ENCODE results near the gene ERICH6B. TPM values are rescaled to one million over a fixed set of nuclear protein-coding genes. Genes with fewer than 3 reads are reported as not detected.
"Not testable (repeated sequence)": the region's sequence is repeated elsewhere in the genome, so short reads cannot be mapped to it uniquely, and the experiment has no call there.

Gene ERICH6B
- total and polyA plus RNA-seq, 10 of the 15 experiments (the other 5 are each of a cell fraction or from before 2014, with no cell fraction given): 0.27 to 0.75 (median 0.33) TPM; not detected in 7

GRCh38 chr13:45654633-45655349 is 39.3 kb upstream of the ERICH6B start:
- TF ChIP-seq PAX5 (IDR thresholded peaks at IDR 0.05; ENCODE audit: borderline replicate concordance, low read depth, low read length) (no peak), STAT1 (conservative IDR thresholded peaks at IDR 0.05) (no peak), CBX5 (IDR thresholded peaks at IDR 0.05; ENCODE audit: low read depth) (no peak), ATF3 (IDR thresholded peaks at IDR 0.05; ENCODE audit: borderline replicate concordance, extremely low read depth, low read depth, low read length) (no peak), MTA2 (IDR thresholded peaks at IDR 0.05; ENCODE audit: low read depth) (no peak), NFXL1 (IDR thresholded peaks at IDR 0.05; ENCODE audit: borderline replicate concordance) (no peak), PML (IDR thresholded peaks at IDR 0.05; ENCODE audit: low read length) (no peak), YY1 (IDR thresholded peaks at IDR 0.05; ENCODE audit: low read depth, low read length) (no peak), KAT2A (conservative IDR thresholded peaks at IDR 0.05; ENCODE audit: control insufficient read depth, low read depth, low read length) (no peak), POLR2AphosphoS2 (IDR thresholded peaks at IDR 0.05; ENCODE audit: low read depth, low read length) (no peak), BMI1 (IDR thresholded peaks at IDR 0.05; ENCODE audit: borderline replicate concordance) (no peak), NFIC (IDR thresholded peaks at IDR 0.05; ENCODE audit: low read depth, low read length) (no peak), RAD21 (IDR thresholded peaks at IDR 0.05; ENCODE audit: insufficient read depth, low read depth, low read length) (no peak), BHLHE40 (IDR thresholded peaks at IDR 0.05; ENCODE audit: borderline replicate concordance in 1 of 2, low read depth in 2 of 2, low read length in 1 of 2) (no peak), SIN3A (IDR thresholded peaks at IDR 0.05; ENCODE audit: low read depth, low read length) (no peak), ZNF24 (IDR thresholded peaks at IDR 0.05) (no peak), MYC (IDR thresholded peaks at IDR 0.05; ENCODE audit: insufficient read depth, insufficient read length, insufficient replicate concordance, low read length, severe bottlenecking) (no peak)
- no peaks in the 10 kb centered on the region for H4K20me1 ChIP-seq (ENCODE audit: control insufficient read depth, insufficient read depth)
- DNase-seq (ENCODE audit: low read depth, low spot score): no peak
- H3K79me2 ChIP-seq (ENCODE audit: control insufficient read depth, insufficient read depth, low read length): no peaks in the 10 kb centered on the region
- in situ Hi-C loops (cut with MboI) (no loop called here), intact Hi-C loops (cut with micrococcal nuclease; ENCODE audit: unreplicated experiment) (no loop called here)
- ChIA-PET CTCF (no interaction called here), POLR2A (no interaction called here), RAD21 (ENCODE audit: unreplicated experiment) (interaction anchor here (1.7 kb wide), 1 partner anchor 32 kb away, joined by 3 read pairs; no protein-coding TSS in a partner anchor), SMC1A (ENCODE audit: uncharacterized antibody, unreplicated experiment) (interaction anchor here (1.0 kb wide), 1 partner anchor 77 kb away, joined by 3 read pairs; no protein-coding TSS in a partner anchor)
- H3K4me2 ChIP-seq (ENCODE audit: control insufficient read depth, insufficient read depth): no peak overlapping the region
- no peak overlapping the region for H3K27ac ChIP-seq (ENCODE audit: control insufficient read depth, insufficient read depth)
- H2AFZ ChIP-seq (ENCODE audit: control insufficient read depth, low read depth, low read length): no peak overlapping the region
- H3K4me1 ChIP-seq (ENCODE audit: control insufficient read depth, insufficient read depth, low read length): no peaks in the 10 kb centered on the region
- ATAC-seq: no peak
- no peaks in the 10 kb centered on the region for H3K9me3 ChIP-seq (replicated peaks; ENCODE audit: control insufficient read depth, insufficient read depth, low read length)
- H3K9ac ChIP-seq (ENCODE audit: control insufficient read depth, insufficient read depth, low read length): no peak overlapping the region
- 14% methylated on average over 5 of the region's 5 CpGs for WGBS (ENCODE audit: insufficient coverage, insufficient replicate concordance, low lambda C conversion rate, missing lambda C conversion rate)
- H3K36me3 ChIP-seq (ENCODE audit: control insufficient read depth in 2 of 2, insufficient read depth in 2 of 2, low read length in 1 of 2): no peaks in the 10 kb centered on the region
- no peak overlapping the region for H3K4me3 ChIP-seq
- FAIRE-seq: no peak
- no peaks in the 10 kb centered on the region for H3K27me3 ChIP-seq (replicated peaks in 1 of 2; ENCODE audit: control insufficient read depth in 2 of 2, insufficient read depth in 2 of 2, low read length in 1 of 2)
- BruUV-seq (replicated peaks): no TSS peak

- H3K4me3 ChIP-seq; POLR2A ChIA-PET; in situ Hi-C loops (cut with MboI); H3K27ac ChIP-seq (ENCODE audit: control insufficient read depth, insufficient read depth); H3K9me3 ChIP-seq (replicated peaks; ENCODE audit: control insufficient read depth, insufficient read depth, low read length); BruUV-seq (replicated peaks); H4K20me1 ChIP-seq (ENCODE audit: control insufficient read depth, insufficient read depth); intact Hi-C loops (cut with micrococcal nuclease; ENCODE audit: unreplicated experiment); H3K79me2 ChIP-seq (ENCODE audit: control insufficient read depth, insufficient read depth, low read length); ATAC-seq; DNase-seq (ENCODE audit: low read depth, low spot score); H3K9ac ChIP-seq (ENCODE audit: control insufficient read depth, insufficient read depth, low read length); RAD21 ChIA-PET (ENCODE audit: unreplicated experiment); H3K4me2 ChIP-seq (ENCODE audit: control insufficient read depth, insufficient read depth); H3K36me3 ChIP-seq (ENCODE audit: control insufficient read depth in 2 of 2, insufficient read depth in 2 of 2, low read length in 1 of 2); SMC1A ChIA-PET (ENCODE audit: uncharacterized antibody, unreplicated experiment); CTCF ChIA-PET; H3K27me3 ChIP-seq (replicated peaks in 1 of 2; ENCODE audit: control insufficient read depth in 2 of 2, insufficient read depth in 2 of 2, low read length in 1 of 2); H3K4me1 ChIP-seq (ENCODE audit: control insufficient read depth, insufficient read depth, low read length); FAIRE-seq; H2AFZ ChIP-seq (ENCODE audit: control insufficient read depth, low read depth, low read length): not testable (repeated sequence)
- 77% methylated on average over 13 of the region's 17 CpGs for WGBS (ENCODE audit: insufficient coverage, insufficient replicate concordance, low lambda C conversion rate, missing lambda C conversion rate)
Observed at GRCh38 chr13:45645263-45645662, 29.7 kb upstream of the ERICH6B start.
